Large intestine (tissue), 3 donors: Measurements from ENCODE around the gene ABHD12B. TPM values are rescaled to one million over a fixed set of nuclear protein-coding genes. Genes with fewer than 3 reads are reported as not detected.

ENCODE experiments used
- DNase-seq, 2 donors: peaks; one replicate each; pipeline versions ENCODE4 v3.0.0 to v3.0.0-alpha.2; 2013
- H3K27ac ChIP-seq: one replicate; pipeline ENCODE4 v1.5.1; 2013; ENCODE audit warnings: low read length
- H3K27me3 ChIP-seq: 2 replicates; pipeline ENCODE4 v1.6.1; 2013; ENCODE audit warnings: low read length; ENCODE audit not compliant: control insufficient read depth, insufficient read depth
- H3K36me3 ChIP-seq: 2 replicates; pipeline ENCODE4 v1.6.1; 2013; ENCODE audit warnings: low read length; ENCODE audit not compliant: control insufficient read depth, insufficient read depth
- H3K4me1 ChIP-seq: one replicate; pipeline ENCODE4 v1.6.1; 2013; ENCODE audit warnings: low read length; ENCODE audit not compliant: control insufficient read depth, insufficient read depth
- H3K4me3 ChIP-seq: one replicate; pipeline ENCODE4 v1.5.1; 2013; ENCODE audit warnings: low read length
- H3K9me3 ChIP-seq: one replicate; pipeline ENCODE4 v1.6.1; 2013; ENCODE audit warnings: mild to moderate bottlenecking, low read depth, low read length, moderate library complexity; ENCODE audit not compliant: control insufficient read depth
- WGBS: methylation state at CpG from one replicate; pipeline ENCODE4 v1.1.5; 2013; ENCODE audit warnings: low lambda C conversion rate; ENCODE audit not compliant: insufficient coverage; 5-methylcytosine and 5-hydroxymethylcytosine counted together
- polyA plus RNA-seq: library from polyadenylated mRNA; unstranded; fragments of 120-200 nt; gene quantifications from one replicate; pipeline ENCODE4 v1.2.1, GENCODE V29; 2013

Gene ABHD12B
- polyA plus RNA-seq, 1 donor = 0.52 TPM

GRCh38 chr14:50920482-50921230 is 48.8 kb downstream of the ABHD12B start:
- no peaks in the 10 kb centered on the region for H3K36me3 ChIP-seq
- no peak for DNase-seq
- H3K4me3 ChIP-seq = no peak overlapping the region
- H3K27ac ChIP-seq = no peak overlapping the region
- no peaks in the 10 kb centered on the region for H3K9me3 ChIP-seq
- no CpG with 5 or more reads among the region's 9 CpGs for WGBS
- no peaks in the 10 kb centered on the region for H3K27me3 ChIP-seq
- H3K4me1 ChIP-seq = no peaks in the 10 kb centered on the region

- H3K4me1 ChIP-seq = no peaks in the 10 kb centered on the region
- WGBS = no CpG with 5 or more reads among the region's 2 CpGs
- no peaks in the 10 kb centered on the region for H3K9me3 ChIP-seq
- H3K4me3 ChIP-seq = no peak overlapping the region
- DNase-seq = no peak
- H3K27me3 ChIP-seq = no peaks in the 10 kb centered on the region
- no peaks in the 10 kb centered on the region for H3K36me3 ChIP-seq
- H3K27ac ChIP-seq = no peak overlapping the region
These were observed 51.0 kb downstream of the ABHD12B start for GRCh38 chr14:50922803-50923202.

GRCh38 chr14:50924236-50924635 is 52.4 kb downstream of the ABHD12B start:
- no peaks in the 10 kb centered on the region for H3K36me3 ChIP-seq
- 100% methylated on average over 1 of the region's 6 CpGs for WGBS
- no peak for DNase-seq

GRCh38 chr14:50924843-50925242 is 53.0 kb downstream of the ABHD12B start:
- WGBS = 77% methylated on average over 4 of the region's 4 CpGs
- Histone ChIP-seq H3K27me3 (no peaks in the 10 kb centered on the region), H3K4me1 (no peaks in the 10 kb centered on the region), H3K4me3 (no peak overlapping the region), H3K9me3 (no peaks in the 10 kb centered on the region), H3K36me3 (no peaks in the 10 kb centered on the region), H3K27ac (no peak overlapping the region)
- DNase-seq = no peak

More at GRCh38 chr14:50924236-50924635, 52.4 kb downstream of the ABHD12B start:
- no peak overlapping the region for H3K27ac ChIP-seq
- no peak overlapping the region for H3K4me3 ChIP-seq
- no peaks in the 10 kb centered on the region for H3K4me1 ChIP-seq
- H3K27me3 ChIP-seq = no peaks in the 10 kb centered on the region
- no peaks in the 10 kb centered on the region for H3K9me3 ChIP-seq

- Histone ChIP-seq H3K27ac (no peak overlapping the region), H3K27me3 (no peaks in the 10 kb centered on the region), H3K4me1 (no peaks in the 10 kb centered on the region), H3K4me3 (no peak overlapping the region), H3K9me3 (no peaks in the 10 kb centered on the region), H3K36me3 (no peaks in the 10 kb centered on the region)
- no peak for DNase-seq
- 90% methylated on average over 2 of the region's 3 CpGs for WGBS
These were observed 55.1 kb downstream of the ABHD12B start for GRCh38 chr14:50926851-50927386.

GRCh38 chr14:50928002-50928635 is 56.3 kb downstream of the ABHD12B start:
- DNase-seq = no peak

GRCh38 chr14:50929506-50929905 is 57.7 kb downstream of the ABHD12B start:
- Histone ChIP-seq H3K9me3 (no peaks in the 10 kb centered on the region), H3K27ac (no peak overlapping the region), H3K4me3 (no peak overlapping the region), H3K4me1 (no peaks in the 10 kb centered on the region), H3K36me3 (no peaks in the 10 kb centered on the region), H3K27me3 (no peaks in the 10 kb centered on the region)
- WGBS = 57% methylated on average over 1 of the region's 2 CpGs
- no peak for DNase-seq

More at GRCh38 chr14:50928002-50928635, 56.3 kb downstream of the ABHD12B start:
- no CpG with 5 or more reads among the region's 6 CpGs for WGBS
- H3K27ac ChIP-seq = no peak overlapping the region
- H3K4me1 ChIP-seq = no peaks in the 10 kb centered on the region
- H3K27me3 ChIP-seq = no peaks in the 10 kb centered on the region
- H3K9me3 ChIP-seq = no peaks in the 10 kb centered on the region
- no peak overlapping the region for H3K4me3 ChIP-seq
- H3K36me3 ChIP-seq = no peaks in the 10 kb centered on the region

GRCh38 chr14:50931559-50931958 is 59.7 kb downstream of the ABHD12B start:
- no peaks in the 10 kb centered on the region for H3K36me3 ChIP-seq
- H3K9me3 ChIP-seq = no peaks in the 10 kb centered on the region
- no peaks in the 10 kb centered on the region for H3K27me3 ChIP-seq
- WGBS = no CpG with 5 or more reads among the region's 3 CpGs
- no peak overlapping the region for H3K27ac ChIP-seq
- no peaks in the 10 kb centered on the region for H3K4me1 ChIP-seq
- H3K4me3 ChIP-seq = no peak overlapping the region
- DNase-seq = no peak

- no peaks in the 10 kb centered on the region for H3K4me1 ChIP-seq
- no peaks in the 10 kb centered on the region for H3K36me3 ChIP-seq
- WGBS = no CpG with 5 or more reads among the region's 1 CpG
- no peak overlapping the region for H3K27ac ChIP-seq
- no peak overlapping the region for H3K4me3 ChIP-seq
- no peaks in the 10 kb centered on the region for H3K27me3 ChIP-seq
- no peaks in the 10 kb centered on the region for H3K9me3 ChIP-seq
- peak in 1 of 2 donors; percentile 22 for DNase-seq
These were observed 60.3 kb downstream of the ABHD12B start for GRCh38 chr14:50932156-50932555.

- H3K9me3 ChIP-seq = no peaks in the 10 kb centered on the region
- no peaks in the 10 kb centered on the region for H3K36me3 ChIP-seq
- H3K4me3 ChIP-seq = no peak overlapping the region
- DNase-seq = no peak
- WGBS = no CpG with 5 or more reads among the region's 4 CpGs
- H3K27ac ChIP-seq = no peak overlapping the region
- H3K4me1 ChIP-seq = no peaks in the 10 kb centered on the region
- H3K27me3 ChIP-seq = no peaks in the 10 kb centered on the region
These were observed 61.0 kb downstream of the ABHD12B start for GRCh38 chr14:50932592-50933495.
